Activated CD8-positive, alpha-beta memory T cell treated with anti-CD3 and anti-CD28 coated beads, Interleukin-2, amount 10 ng/mL, durations not matched to agents 7 days and 5 days (primary cell): ENCODE results near the gene NETO1. TPM values are rescaled to one million over a fixed set of nuclear protein-coding genes. Genes with fewer than 3 reads are reported as not detected.

Experiments
- ATAC-seq: fragments of 150-1000 bp; cut with Tn5 transposase; one replicate; pipeline ENCODE4 v1.10.0; 2021; ENCODE audit warnings: moderate library complexity
- CTCF ChIA-PET: fragments of 350-600 bp; sonication (Branson Sonifier 250); formaldehyde crosslinking; loops from one replicate; lab custom pipeline; 2021; ENCODE audit warnings: antibody characterized with exemption; lab: Charles Lee
- DNase-seq: peaks from one replicate; pipeline ENCODE4 v3.0.0-alpha.2; 2020
- H3K27ac Mint-ChIP-seq: one replicate; pipeline ENCODE4 v1.8.0; 2021; ENCODE audit warnings: mild to moderate bottlenecking, mixed read lengths
- H3K27me3 Mint-ChIP-seq: one replicate; pipeline ENCODE4 v1.8.0; 2021; ENCODE audit warnings: mixed read lengths
- H3K36me3 Mint-ChIP-seq: one replicate; pipeline ENCODE4 v1.8.0; 2021; ENCODE audit warnings: mild to moderate bottlenecking, mixed read lengths
- H3K4me1 Mint-ChIP-seq: one replicate; pipeline ENCODE4 v1.8.0; 2021; ENCODE audit warnings: mixed read lengths
- H3K4me3 Mint-ChIP-seq: one replicate; pipeline ENCODE4 v1.8.0; 2021; ENCODE audit warnings: mild to moderate bottlenecking, moderate library complexity, mixed read lengths
- H3K9me3 Mint-ChIP-seq: one replicate; pipeline ENCODE4 v1.8.0; 2022; ENCODE audit warnings: low read depth, mixed read lengths
- total RNA-seq, 2 experiments: library from RNA; stranded (reverse); gene quantifications; one replicate each; pipeline ENCODE4 v1.2.3, GENCODE V29; 2021

Gene NETO1, protein sequence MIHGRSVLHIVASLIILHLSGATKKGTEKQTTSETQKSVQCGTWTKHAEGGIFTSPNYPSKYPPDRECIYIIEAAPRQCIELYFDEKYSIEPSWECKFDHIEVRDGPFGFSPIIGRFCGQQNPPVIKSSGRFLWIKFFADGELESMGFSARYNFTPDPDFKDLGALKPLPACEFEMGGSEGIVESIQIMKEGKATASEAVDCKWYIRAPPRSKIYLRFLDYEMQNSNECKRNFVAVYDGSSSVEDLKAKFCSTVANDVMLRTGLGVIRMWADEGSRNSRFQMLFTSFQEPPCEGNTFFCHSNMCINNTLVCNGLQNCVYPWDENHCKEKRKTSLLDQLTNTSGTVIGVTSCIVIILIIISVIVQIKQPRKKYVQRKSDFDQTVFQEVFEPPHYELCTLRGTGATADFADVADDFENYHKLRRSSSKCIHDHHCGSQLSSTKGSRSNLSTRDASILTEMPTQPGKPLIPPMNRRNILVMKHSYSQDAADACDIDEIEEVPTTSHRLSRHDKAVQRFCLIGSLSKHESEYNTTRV
- not detected for total RNA-seq

GRCh38 chr18:72867746-72868584 is at the start of gene NETO1:
Gene NETO1, minus strand, starts transcription at chr18:72867987. Its CDS starts 696 bp downstream, at chr18:72867291.
- Mint-ChIP-seq H3K9me3 (peaks cover 4% of the 10 kb centered on the region), H3K27ac (no peak within 1 kb of the TSS), H3K27me3 (peaks cover 25% of the 10 kb centered on the region), H3K4me1 (no peaks in the 10 kb centered on the region), H3K36me3 (peaks cover 5% of the 10 kb centered on the region), H3K4me3 (no peak within 1 kb of the TSS)
- no peak for DNase-seq
- CTCF ChIA-PET = no interaction called here
- no peak for ATAC-seq

DNA sequence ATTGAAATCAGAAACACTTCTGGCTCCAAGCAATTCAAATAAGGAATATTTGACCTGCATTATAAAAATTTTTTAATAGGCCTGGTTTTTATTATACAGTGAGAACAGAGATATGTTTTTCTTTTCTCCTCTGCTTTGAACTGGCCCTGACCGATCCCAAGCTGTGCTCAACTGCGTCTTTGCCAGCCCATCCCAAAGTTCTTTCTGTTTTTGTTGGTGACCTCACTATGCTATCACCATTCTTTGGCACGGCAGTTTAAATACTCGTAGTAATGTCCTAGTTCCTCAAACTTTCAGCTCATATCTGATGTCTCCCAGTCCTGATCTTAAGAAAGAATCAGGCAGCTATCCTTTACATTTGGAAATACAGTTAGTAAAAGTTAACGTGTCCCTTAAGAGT is 42.3 kb upstream of the NETO1 start:
- H3K9me3 Mint-ChIP-seq = peaks cover 2% of the 10 kb centered on the region
- no peaks in the 10 kb centered on the region for H3K27me3 Mint-ChIP-seq
- CTCF ChIA-PET = no interaction called here
- H3K27ac Mint-ChIP-seq = no peak overlapping the region
- H3K4me1 Mint-ChIP-seq = no peaks in the 10 kb centered on the region
- DNase-seq (no peak), ATAC-seq (no peak)
- no peaks in the 10 kb centered on the region for H3K36me3 Mint-ChIP-seq
- no peak overlapping the region for H3K4me3 Mint-ChIP-seq

GRCh38 chr18:72908181-72908580 is 40.4 kb upstream of the NETO1 start:
- no peaks in the 10 kb centered on the region for H3K4me1 Mint-ChIP-seq
- H3K27ac Mint-ChIP-seq = no peak overlapping the region

GRCh38 chr18:72903033-72903432 is 35.2 kb upstream of the NETO1 start:
- DNase-seq = no peak
- no peak overlapping the region for H3K4me3 Mint-ChIP-seq
- H3K27me3 Mint-ChIP-seq = no peaks in the 10 kb centered on the region
- no peak for ATAC-seq
- no peak overlapping the region for H3K27ac Mint-ChIP-seq
- CTCF ChIA-PET = no interaction called here
- peaks cover 7% of the 10 kb centered on the region for H3K9me3 Mint-ChIP-seq
- no peaks in the 10 kb centered on the region for H3K36me3 Mint-ChIP-seq
- H3K4me1 Mint-ChIP-seq = no peaks in the 10 kb centered on the region

More at GRCh38 chr18:72908181-72908580, 40.4 kb upstream of the NETO1 start:
- H3K36me3 Mint-ChIP-seq = no peaks in the 10 kb centered on the region
- no peaks in the 10 kb centered on the region for H3K27me3 Mint-ChIP-seq
- H3K4me3 Mint-ChIP-seq = no peak overlapping the region
- CTCF ChIA-PET = no interaction called here
- ATAC-seq (no peak), DNase-seq (no peak)
- peaks cover 2% of the 10 kb centered on the region for H3K9me3 Mint-ChIP-seq

DNA sequence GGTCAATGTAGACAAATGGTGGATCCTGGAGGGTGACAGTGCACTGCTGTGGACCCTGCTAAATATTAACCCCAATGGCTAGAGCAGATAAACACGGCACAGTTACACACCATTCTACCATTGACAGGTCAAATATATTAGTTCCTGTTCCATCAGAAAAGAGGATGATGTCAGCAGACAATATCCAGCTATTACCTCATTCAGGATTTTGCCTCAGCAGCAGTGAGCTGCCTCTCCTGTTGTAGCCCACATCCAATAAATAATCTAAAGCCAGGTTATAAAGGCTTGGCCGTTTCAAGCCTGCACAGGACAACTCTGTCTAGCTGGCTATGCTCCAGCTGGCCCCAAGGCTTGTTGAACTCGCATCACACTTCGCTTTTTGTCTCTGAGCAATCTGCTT is 31.6 kb upstream of the NETO1 start:
- Mint-ChIP-seq H3K27ac (no peak overlapping the region), H3K27me3 (no peaks in the 10 kb centered on the region), H3K4me1 (no peaks in the 10 kb centered on the region), H3K9me3 (peaks cover 12% of the 10 kb centered on the region), H3K4me3 (no peak overlapping the region), H3K36me3 (no peaks in the 10 kb centered on the region)
- no peak for DNase-seq
- no peak for ATAC-seq
- CTCF ChIA-PET = no interaction called here

- CTCF ChIA-PET = no interaction called here
- Mint-ChIP-seq H3K4me1 (no peaks in the 10 kb centered on the region), H3K27me3 (no peaks in the 10 kb centered on the region), H3K9me3 (peaks cover 12% of the 10 kb centered on the region), H3K4me3 (no peak overlapping the region), H3K36me3 (no peaks in the 10 kb centered on the region), H3K27ac (no peak overlapping the region)
- ATAC-seq (no peak), DNase-seq (no peak)
These were observed 31.1 kb upstream of the NETO1 start for GRCh38 chr18:72898870-72899269.

DNA sequence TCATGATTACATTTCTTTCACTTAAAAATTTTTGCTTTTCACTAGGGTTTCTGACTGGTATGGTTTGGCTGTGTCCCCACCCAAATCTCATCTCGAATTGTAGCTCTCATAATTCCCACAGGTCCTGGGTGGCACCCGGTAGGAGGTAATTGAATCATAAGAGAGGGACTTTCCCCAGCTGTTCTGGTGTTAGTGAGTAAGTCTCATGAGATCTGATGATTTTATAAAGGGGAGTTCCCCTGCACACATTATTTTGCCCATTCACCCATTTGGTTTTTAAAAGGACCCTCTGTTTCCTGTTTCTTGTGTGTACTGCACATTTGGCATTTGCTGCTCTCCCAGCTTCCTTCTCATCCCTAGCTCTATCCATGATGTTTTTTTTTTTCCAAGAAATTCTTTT is 27.8 kb upstream of the NETO1 start:
- Mint-ChIP-seq H3K36me3 (no peaks in the 10 kb centered on the region), H3K27me3 (no peaks in the 10 kb centered on the region), H3K9me3 (peaks cover 8% of the 10 kb centered on the region), H3K4me3 (no peak overlapping the region), H3K4me1 (no peaks in the 10 kb centered on the region), H3K27ac (no peak overlapping the region)
- no peak for DNase-seq
- CTCF ChIA-PET = no interaction called here
- no peak for ATAC-seq

GRCh38 chr18:72878561-72878960 is 10.8 kb upstream of the NETO1 start:
- Mint-ChIP-seq H3K9me3 (peaks cover 2% of the 10 kb centered on the region), H3K4me3 (no peak overlapping the region), H3K36me3 (no peaks in the 10 kb centered on the region), H3K4me1 (no peaks in the 10 kb centered on the region), H3K27ac (no peak overlapping the region), H3K27me3 (no peaks in the 10 kb centered on the region)
- DNase-seq (no peak), ATAC-seq (no peak)
- CTCF ChIA-PET = no interaction called here

DNA sequence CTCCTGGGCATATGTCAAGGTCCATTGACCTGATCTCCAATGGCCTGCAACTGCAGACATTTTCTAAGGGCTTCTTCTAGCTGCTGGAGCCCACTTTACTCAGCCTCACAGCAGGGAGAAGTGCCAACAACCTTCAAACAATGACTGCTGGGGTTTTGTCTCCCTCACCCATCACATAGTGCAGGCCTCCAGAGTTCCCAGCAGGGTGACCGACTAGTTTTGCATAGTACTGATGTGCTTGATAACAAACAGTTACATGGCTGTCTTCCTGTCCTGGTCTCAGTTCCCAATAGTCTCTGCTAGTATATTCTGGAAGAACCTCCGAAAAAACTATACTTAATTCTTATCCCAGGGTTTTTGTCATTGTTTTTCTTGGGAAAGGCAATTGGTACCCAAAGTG is 10.4 kb upstream of the NETO1 start:
- H3K9me3 Mint-ChIP-seq = peaks cover 2% of the 10 kb centered on the region
- no peaks in the 10 kb centered on the region for H3K27me3 Mint-ChIP-seq
- H3K4me3 Mint-ChIP-seq = no peak overlapping the region
- H3K27ac Mint-ChIP-seq = no peak overlapping the region
- ATAC-seq = no peak
- H3K4me1 Mint-ChIP-seq = no peaks in the 10 kb centered on the region
- H3K36me3 Mint-ChIP-seq = no peaks in the 10 kb centered on the region
- CTCF ChIA-PET = no interaction called here
- no peak for DNase-seq

DNA sequence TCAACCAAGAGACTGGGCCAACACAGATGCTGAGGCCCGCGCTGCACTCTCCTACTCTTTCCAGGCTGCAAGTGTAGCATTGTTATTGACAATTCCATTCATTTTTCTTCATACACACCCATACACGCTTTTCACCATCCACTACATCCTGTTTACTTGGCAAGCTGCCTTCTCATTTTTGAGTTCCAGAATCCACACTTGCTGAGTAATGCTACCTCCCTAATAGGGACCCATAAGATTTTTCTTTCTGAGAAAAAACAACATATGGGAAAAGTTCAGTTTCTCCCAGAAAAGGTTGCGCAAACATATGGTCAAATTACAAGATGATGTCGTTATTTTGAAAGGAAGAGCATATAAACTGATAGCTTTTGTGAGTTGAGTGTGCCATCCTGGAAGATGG is 3.3 kb upstream of the NETO1 start:
- Mint-ChIP-seq H3K36me3 (peaks cover 5% of the 10 kb centered on the region), H3K27ac (no peak overlapping the region), H3K27me3 (peaks cover 21% of the 10 kb centered on the region), H3K9me3 (peaks cover 4% of the 10 kb centered on the region), H3K4me3 (no peak overlapping the region), H3K4me1 (no peaks in the 10 kb centered on the region)
- DNase-seq = no peak
- no peak for ATAC-seq
- CTCF ChIA-PET = no interaction called here

- DNase-seq = no peak
- Mint-ChIP-seq H3K4me1 (no peaks in the 10 kb centered on the region), H3K4me3 (no peak overlapping the region), H3K36me3 (peaks cover 5% of the 10 kb centered on the region), H3K9me3 (peaks cover 4% of the 10 kb centered on the region), H3K27ac (peak overlapping the region; percentile 56), H3K27me3 (peaks cover 25% of the 10 kb centered on the region)
- CTCF ChIA-PET = no interaction called here
- ATAC-seq = no peak
These were observed 1.7 kb upstream of the NETO1 start for GRCh38 chr18:72869226-72870185.

- CTCF ChIA-PET = no interaction called here
- Mint-ChIP-seq H3K9me3 (peaks cover 4% of the 10 kb centered on the region), H3K4me1 (no peaks in the 10 kb centered on the region), H3K27ac (no peak overlapping the region), H3K36me3 (peaks cover 5% of the 10 kb centered on the region), H3K27me3 (peaks cover 25% of the 10 kb centered on the region), H3K4me3 (no peak overlapping the region)
- DNase-seq (no peak), ATAC-seq (no peak)
These were observed 918 bp upstream of the NETO1 start for GRCh38 chr18:72868585-72869225.
